Right lobe of liver (tissue), 6 donors: ENCODE measurements around the gene PGM5. TPM values are rescaled to one million over a fixed set of nuclear protein-coding genes. Genes with fewer than 3 reads are reported as not detected.

ENCODE experiments used
- ATAC-seq, 4 donors: fragments of 200-7000 bp; cut with Tn5 transposase; one replicate each; pipeline ENCODE4 v1.9.1; 2020; ENCODE audit warnings: mild to moderate bottlenecking in 4 of 4, moderate library complexity in 4 of 4
- DNase-seq, 3 donors: peaks; one replicate each; pipeline ENCODE4 v3.0.0-alpha.2; 2020
- H3K27ac ChIP-seq, 3 donors: fragments of 200-600 bp; one replicate each; pipeline ENCODE4 v1.8.0; 2022
- H3K27me3 ChIP-seq, 2 donors: fragments of 200-600 bp; one replicate each; pipeline ENCODE4 v1.8.0; 2022
- H3K36me3 ChIP-seq, 4 donors: fragments of 200-600 bp; sonication (generic) in 1 of 4; one replicate each; pipeline versions ENCODE4 v1.5.1 to v1.8.0; 2017 to 2022; ENCODE audit warnings: control low read depth in 1 of 4
- H3K4me1 ChIP-seq, 4 donors: fragments of 200-600 bp; sonication (generic) in 1 of 4; one replicate each; pipeline versions ENCODE4 v1.5.1 to v1.8.0; 2017 to 2022; ENCODE audit warnings: control low read depth in 1 of 4
- H3K4me3 ChIP-seq, 3 donors: fragments of 200-600 bp; one replicate each; pipeline ENCODE4 v1.8.0; 2022
- H3K9me3 ChIP-seq, 4 donors: fragments of 200-600 bp; sonication (generic) in 1 of 4; one replicate each; pipeline versions ENCODE4 v1.5.1 to v1.8.0; 2017 to 2022; ENCODE audit warnings: control low read depth in 1 of 4
- CTCF ChIP-seq, 4 donors: fragments of 200-600 bp in 3 of 4; fragments of 450-650 bp in 1 of 4; IDR thresholded peaks; one replicate each; pipeline versions ENCODE4 v1.5.1 to v1.8.0; 2016 to 2022; ENCODE audit warnings: antibody characterized with exemption in 4 of 4, mild to moderate bottlenecking in 2 of 4
- POLR2A ChIP-seq: fragments of 450-650 bp; IDR thresholded peaks from one replicate; pipeline ENCODE4 v1.6.1; 2017; ENCODE audit warnings: antibody characterized with exemption, mild to moderate bottlenecking
- WGBS: methylation state at CpG from one replicate; pipeline ENCODE4 v1.1.6; 2018; ENCODE audit warnings: low coverage, low lambda C conversion rate; ENCODE audit not compliant: insufficient coverage; ENCODE audit errors: missing lambda C conversion rate; 5-methylcytosine and 5-hydroxymethylcytosine counted together
- intact Hi-C, 2 donors: fragments of 100-400 bp; cut with DNase I; formaldehyde crosslinking; loops; one replicate each; pipeline versions ENCODE4 v1.11.2 to v1.14.1; 2022
- total RNA-seq, 6 experiments: library from RNA; depleted of rRNA in 2 of 6; stranded (reverse); fragments of >200 nt in 2 of 6; fragmentation: NEBNext Ultra II Directional in 3 of 6; extraction: Animal tissue kit (Norgen Biotek cat#: 25700) in 3 of 6; gene quantifications; one replicate each; pipeline versions ENCODE4 v1.1.0 to v1.2.4, GENCODE V29; 2016 to 2023
- donor health status: DM: no; HTN: yes; CAD: no.
- donor health status: DM: no; HTN: no; CAD: no.
- donor health status: DM: no; HTN: no; CAD: no.
- donor health status: DM: no; HTN: yes; CAD: no.
- donor health status: DM: no; HTN: yes; CAD: no.

The PGM5 gene
- total RNA-seq, 6 experiments from 2014 or later: 1.4 to 3.5 (median 2.9) TPM

- no peak for DNase-seq
- TF ChIP-seq POLR2A (no peak), CTCF (IDR thresholded peaks at IDR 0.05) (no peak)
- Histone ChIP-seq H3K4me1 (no peaks in the 10 kb centered on the region), H3K36me3 (no peaks in the 10 kb centered on the region), H3K27me3 (no peaks in the 10 kb centered on the region), H3K9me3 (no peaks in the 10 kb centered on the region), H3K4me3 (no peak overlapping the region), H3K27ac (no peak overlapping the region)
- intact Hi-C loops: no loop called here
- WGBS: 60% methylated on average over 1 of the region's 1 CpG
- ATAC-seq: no peak
Observed at GRCh38 chr9:68426755-68427154, 70.3 kb downstream of the PGM5 start.

GRCh38 chr9:68427216-68427977 lies 71.0 kb downstream of the PGM5 start:
- Histone ChIP-seq H3K9me3 (no peaks in the 10 kb centered on the region), H3K36me3 (no peaks in the 10 kb centered on the region), H3K4me3 (no peak overlapping the region), H3K4me1 (no peaks in the 10 kb centered on the region), H3K27me3 (no peaks in the 10 kb centered on the region), H3K27ac (no peak overlapping the region)
- intact Hi-C loops: no loop called here
- no peak for DNase-seq
- TF ChIP-seq CTCF (IDR thresholded peaks at IDR 0.05): no peak
- no peak for TF ChIP-seq POLR2A
- no peak for ATAC-seq

GRCh38 chr9:68428481-68428880 lies 72.1 kb downstream of the PGM5 start:
- DNase-seq (no peak), ATAC-seq (no peak)
- H3K4me3 ChIP-seq: no peak overlapping the region
- no peak overlapping the region for H3K27ac ChIP-seq
- no peaks in the 10 kb centered on the region for H3K27me3 ChIP-seq
- H3K4me1 ChIP-seq: no peaks in the 10 kb centered on the region
- no peaks in the 10 kb centered on the region for H3K36me3 ChIP-seq
- 48% methylated on average over 2 of the region's 2 CpGs for WGBS
- intact Hi-C loops: no loop called here
- TF ChIP-seq CTCF (IDR thresholded peaks at IDR 0.05): no peak
- no peak for TF ChIP-seq POLR2A
- H3K9me3 ChIP-seq: no peaks in the 10 kb centered on the region

GRCh38 chr9:68429631-68430030 lies 73.2 kb downstream of the PGM5 start:
- no peak for DNase-seq
- H3K4me1 ChIP-seq: no peaks in the 10 kb centered on the region
- WGBS: 63% methylated on average over 2 of the region's 2 CpGs
- H3K36me3 ChIP-seq: no peaks in the 10 kb centered on the region
- no peaks in the 10 kb centered on the region for H3K27me3 ChIP-seq
- ATAC-seq: no peak
- H3K9me3 ChIP-seq: no peaks in the 10 kb centered on the region
- intact Hi-C loops: no loop called here
- H3K27ac ChIP-seq: no peak overlapping the region
- no peak for TF ChIP-seq POLR2A
- TF ChIP-seq CTCF (IDR thresholded peaks at IDR 0.05): no peak
- no peak overlapping the region for H3K4me3 ChIP-seq
